Aorta (tissue), 5 donors: Measurements from ENCODE around the gene ARID5A. TPM values are rescaled to one million over a fixed set of nuclear protein-coding genes. Genes with fewer than 3 reads are reported as not detected.
A peak's percentile ranks its signal among the peaks of the same experiment; 100 is the strongest.
"Not testable (repeated sequence)": the region's sequence is repeated elsewhere in the genome, so short reads cannot be mapped to it uniquely, and the experiment has no call there.

Experiments used
- ATAC-seq: fragments of 200-7000 bp; cut with Tn5 transposase; one replicate; pipeline ENCODE4 v1.9.1; 2022; ENCODE audit warnings: moderate library complexity; ENCODE audit not compliant: low FRiP score
- DNase-seq, 2 donors: peaks; one replicate each; pipeline ENCODE4 v3.0.0-alpha.2; 2020
- H3K27ac ChIP-seq, 2 donors: one replicate each; pipeline ENCODE4 v1.5.1; 2013; ENCODE audit warnings: low read length in 2 of 2, mild to moderate bottlenecking in 2 of 2, moderate library complexity in 2 of 2, control low read depth in 1 of 2, inconsistent platforms in 1 of 2, low read depth in 1 of 2
- H3K27me3 ChIP-seq, 2 donors: one replicate each; pipeline ENCODE4 v1.6.1; 2013; ENCODE audit warnings: control low read depth in 1 of 2, low read length in 1 of 2, mild to moderate bottlenecking in 1 of 2, moderate library complexity in 1 of 2; ENCODE audit not compliant: insufficient read depth in 2 of 2, control insufficient read depth in 1 of 2
- H3K36me3 ChIP-seq, 2 donors: one replicate each; pipeline ENCODE4 v1.6.1; 2013; ENCODE audit warnings: control low read depth in 1 of 2, low read length in 1 of 2, mild to moderate bottlenecking in 1 of 2; ENCODE audit not compliant: insufficient read depth in 2 of 2, control insufficient read depth in 1 of 2
- H3K4me1 ChIP-seq, 2 donors: one replicate each; pipeline ENCODE4 v1.6.1; 2013; ENCODE audit warnings: low read length in 2 of 2, control low read depth in 1 of 2, mild to moderate bottlenecking in 1 of 2, moderate library complexity in 1 of 2; ENCODE audit not compliant: insufficient read depth in 2 of 2, control insufficient read depth in 1 of 2
- H3K4me3 ChIP-seq, 2 donors: one replicate each; pipeline ENCODE4 v1.5.1; 2013; ENCODE audit warnings: low read length in 2 of 2, control low read depth in 1 of 2, mild to moderate bottlenecking in 1 of 2
- H3K9me3 ChIP-seq: one replicate; pipeline ENCODE4 v1.6.1; 2013; ENCODE audit warnings: mild to moderate bottlenecking, low read length; ENCODE audit not compliant: control insufficient read depth
- WGBS, 2 donors: extraction: QIAGEN DNeasy Blood & Tissue Kit; methylation state at CpG; one replicate each; pipeline ENCODE4 v1.1.7; 2013; 5-methylcytosine and 5-hydroxymethylcytosine counted together
- intact Hi-C, 2 donors: fragments of 100-400 bp; cut with DNase I; formaldehyde crosslinking; loops; one replicate each; pipeline versions ENCODE4 v1.14.2 to v1.15.0; 2022
- polyA plus RNA-seq, 2 donors: library from polyadenylated mRNA; stranded (reverse); fragments of 200-250 nt; gene quantifications; one replicate each; pipeline ENCODE4 v1.2.3, GENCODE V29; 2013
- total RNA-seq, 2 donors: library from RNA; stranded (reverse); fragmentation: NEBNext Ultra II Directional; extraction: Animal tissue kit (Norgen Biotek cat#: 25700); gene quantifications; one replicate each; pipeline ENCODE4 v1.2.1, GENCODE V29; 2021
- donor health status: healthy with polysubstance abuse.
- donor health status: Bipolar disorder and iron deficiency.
- donor health status: DM: no; HTN: no; CAD: no.
- donor health status: DM: no; HTN: no; CAD: no.
- donor health status: DM: yes; HTN: yes; CAD: no.

The ARID5A gene
- total and polyA plus RNA-seq, 4 donors: 51.5 to 264 (median 182) TPM

GRCh38 chr2:96498021-96498431 lies 38.5 kb upstream of the ARID5A start:
- WGBS, 2 donors: 91 to 93% methylated on average over 12 of the region's 12 CpGs
- intact Hi-C loops: no loop called here
- DNase-seq: no peak
- no peaks in the 10 kb centered on the region for H3K27me3 ChIP-seq
- H3K4me1 ChIP-seq: no peaks in the 10 kb centered on the region
- ATAC-seq: no peak
- no peak overlapping the region for H3K4me3 ChIP-seq
- no peaks in the 10 kb centered on the region for H3K36me3 ChIP-seq
- no peak overlapping the region for H3K27ac ChIP-seq
- peaks cover 3% of the 10 kb centered on the region for H3K9me3 ChIP-seq

- H3K27ac ChIP-seq, H3K36me3 ChIP-seq, H3K9me3 ChIP-seq, H3K4me1 ChIP-seq, H3K27me3 ChIP-seq, H3K4me3 ChIP-seq, ATAC-seq, intact Hi-C loops, DNase-seq: not testable (repeated sequence)
- 91 to 96% methylated on average over 6 of the region's 6 CpGs for WGBS, 2 donors
Measured at GRCh38 chr2:96498611-96499010, 37.9 kb upstream of the ARID5A start.

- ATAC-seq: no peak
- Histone ChIP-seq H3K27ac (no peak overlapping the region), H3K9me3 (peaks cover 3% of the 10 kb centered on the region), H3K4me1 (no peaks in the 10 kb centered on the region), H3K27me3 (no peaks in the 10 kb centered on the region), H3K4me3 (no peak overlapping the region), H3K36me3 (no peaks in the 10 kb centered on the region)
- no peak for DNase-seq
- 84 to 86% methylated on average over 15 of the region's 15 CpGs for WGBS, 2 donors
- intact Hi-C loops: no loop called here
Measured at GRCh38 chr2:96499061-96499960, 37.2 kb upstream of the ARID5A start.

GRCh38 chr2:96500385-96501066 lies 36.0 kb upstream of the ARID5A start:
- no peak overlapping the region for H3K4me3 ChIP-seq
- H3K9me3 ChIP-seq: peaks cover 2% of the 10 kb centered on the region
- H3K27me3 ChIP-seq: no peaks in the 10 kb centered on the region
- no peak for DNase-seq
- H3K4me1 ChIP-seq: no peaks in the 10 kb centered on the region
- no peak for ATAC-seq
- no peaks in the 10 kb centered on the region for H3K36me3 ChIP-seq
- H3K27ac ChIP-seq: no peak overlapping the region
- intact Hi-C loops: loop anchor here (10.0 kb wide), 4 partner anchors 196 to 506 kb away; partner anchors contain the start of genes ANKRD36C (in 1 of the 2), ASTL (in 1 of the 2), DUSP2 (in 1 of the 2) and SNRNP200 (in 1 of the 2)
- WGBS, 2 donors: 24 to 30% methylated on average over 44 to 64 of the region's 64 CpGs

- DNase-seq (no peak), ATAC-seq (no peak)
- H3K36me3 ChIP-seq: no peaks in the 10 kb centered on the region
- WGBS, 2 donors: 81% methylated on average over 2 of the region's 2 CpGs
- H3K27me3 ChIP-seq: no peaks in the 10 kb centered on the region
- H3K27ac ChIP-seq: no peak overlapping the region
- H3K4me3 ChIP-seq: no peak overlapping the region
- intact Hi-C loops: loop anchor here (10.0 kb wide), 4 partner anchors 197 to 507 kb away; partner anchors contain the start of genes ANKRD36C (in 1 of the 2), ASTL (in 1 of the 2), DUSP2 (in 1 of the 2) and SNRNP200 (in 1 of the 2)
- no peaks in the 10 kb centered on the region for H3K4me1 ChIP-seq
- H3K9me3 ChIP-seq: no peaks in the 10 kb centered on the region
Measured at GRCh38 chr2:96501471-96501874, 35.1 kb upstream of the ARID5A start.

- no peak for DNase-seq
- 92 to 93% methylated on average over 16 of the region's 16 CpGs for WGBS, 2 donors
- no peak for ATAC-seq
Measured at GRCh38 chr2:96501886-96502810, 34.4 kb upstream of the ARID5A start.

GRCh38 chr2:96502891-96503636 lies 33.5 kb upstream of the ARID5A start:
- Histone ChIP-seq H3K9me3 (no peaks in the 10 kb centered on the region), H3K27ac (no peak overlapping the region), H3K4me1 (no peaks in the 10 kb centered on the region), H3K4me3 (no peak overlapping the region), H3K27me3 (no peaks in the 10 kb centered on the region), H3K36me3 (no peaks in the 10 kb centered on the region)
- peak in 1 of 2 donors; percentile 53 for DNase-seq
- WGBS, 2 donors: 90% methylated on average over 13 of the region's 13 CpGs
- intact Hi-C loops: loop anchor here (10.0 kb wide), 4 partner anchors 198 to 508 kb away; partner anchors contain the start of genes ANKRD36C (in 1 of the 2), ASTL (in 1 of the 2), DUSP2 (in 1 of the 2) and SNRNP200 (in 1 of the 2)
- ATAC-seq: no peak

More at GRCh38 chr2:96501886-96502810, 34.4 kb upstream of the ARID5A start:
- Histone ChIP-seq H3K36me3 (no peaks in the 10 kb centered on the region), H3K27me3 (no peaks in the 10 kb centered on the region), H3K4me3 (no peak overlapping the region), H3K9me3 (no peaks in the 10 kb centered on the region), H3K27ac (no peak overlapping the region), H3K4me1 (no peaks in the 10 kb centered on the region)
- intact Hi-C loops: loop anchor here (10.0 kb wide), 4 partner anchors 197 to 507 kb away; partner anchors contain the start of genes ANKRD36C (in 1 of the 2), ASTL (in 1 of the 2), DUSP2 (in 1 of the 2) and SNRNP200 (in 1 of the 2)
